ENCODE measurements around the gene CPLANE1.
A peak's percentile ranks its signal among the peaks of the same experiment; 100 is the strongest.
"Not testable (repeated sequence)": the region's sequence is repeated elsewhere in the genome, so short reads cannot be mapped to it uniquely, and the experiment has no call there.

CPLANE1 gene

DNA sequence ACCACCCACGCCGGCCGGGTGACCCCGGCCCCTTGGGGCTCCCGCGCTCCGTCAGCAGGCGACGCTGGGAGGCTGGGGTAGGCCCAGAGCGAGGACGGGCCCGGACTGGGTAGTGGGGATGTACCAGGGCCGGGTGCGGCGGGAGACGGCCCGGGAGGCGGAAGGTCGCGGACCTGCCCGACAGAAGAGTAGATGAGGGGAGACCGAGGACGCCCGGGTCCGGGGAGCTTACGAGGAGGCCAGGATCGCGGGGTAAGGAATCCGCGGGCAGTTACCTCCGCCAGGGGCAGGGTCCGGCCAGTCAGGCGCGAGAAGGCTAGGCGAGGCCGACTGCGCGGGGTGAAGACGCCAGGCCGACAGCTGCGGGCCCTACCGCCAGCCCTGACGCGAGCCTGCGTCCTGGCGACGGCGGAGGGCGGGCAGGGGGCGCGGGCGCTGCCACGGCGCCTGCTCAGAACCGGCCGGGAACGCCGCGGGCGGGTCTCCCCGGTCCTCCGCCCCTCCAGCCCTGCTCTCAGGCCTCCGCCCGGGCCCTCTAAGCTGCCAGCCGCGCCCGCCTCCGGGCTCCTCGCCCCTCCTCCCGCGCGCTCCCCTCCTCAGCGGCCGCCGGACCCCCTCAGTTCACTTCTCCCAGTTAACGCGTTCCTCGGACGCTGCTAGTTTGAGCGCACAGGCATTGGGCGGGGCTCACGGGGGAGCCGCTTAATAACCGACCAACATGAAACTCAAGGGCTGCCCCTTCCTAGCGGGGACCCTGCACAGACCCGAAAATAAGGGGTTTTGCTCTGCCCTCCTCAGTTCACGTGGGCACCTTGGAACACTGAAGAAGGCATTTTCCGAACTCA is at the start of gene CPLANE1:
Gene CPLANE1, minus strand, starts transcription at position 407 of the 845 bp plus-strand sequence. CDS start 1,678 bp downstream, outside the sequence.
- Histone ChIP-seq H3K9me3 (ENCODE audit: control insufficient read depth, insufficient read depth, low read length) (no peaks in the 10 kb centered on the region), H3K36me3 (ENCODE audit: control insufficient read depth, low read length) (no peaks in the 10 kb centered on the region), H3K27me3 (ENCODE audit: control insufficient read depth, low read length) (peaks cover 14% of the 10 kb centered on the region), H3K27ac (ENCODE audit: low read depth, low read length) (no peak within 1 kb of the TSS), H3K4me1 (ENCODE audit: control insufficient read depth, low read length) (peaks cover 5% of the 10 kb centered on the region), H3K79me2 (ENCODE audit: control insufficient read depth, low read length) (no peaks in the 10 kb centered on the region), H3K4me2 (ENCODE audit: low read length) (peak within 1 kb of the TSS; percentile 69), H4K20me1 (ENCODE audit: control insufficient read depth, insufficient read depth, low read depth, low read length) (no peaks in the 10 kb centered on the region), H3F3A (ENCODE audit: control insufficient read depth, insufficient read depth) (no peaks in the 10 kb centered on the region), H3K9me2 (replicated peaks; ENCODE audit: control insufficient read depth, low read length) (no peaks in the 10 kb centered on the region), H3K4me3 (ENCODE audit: low read length) (peak within 1 kb of the TSS; percentile 73)
- TF ChIP-seq, protein P1, sequence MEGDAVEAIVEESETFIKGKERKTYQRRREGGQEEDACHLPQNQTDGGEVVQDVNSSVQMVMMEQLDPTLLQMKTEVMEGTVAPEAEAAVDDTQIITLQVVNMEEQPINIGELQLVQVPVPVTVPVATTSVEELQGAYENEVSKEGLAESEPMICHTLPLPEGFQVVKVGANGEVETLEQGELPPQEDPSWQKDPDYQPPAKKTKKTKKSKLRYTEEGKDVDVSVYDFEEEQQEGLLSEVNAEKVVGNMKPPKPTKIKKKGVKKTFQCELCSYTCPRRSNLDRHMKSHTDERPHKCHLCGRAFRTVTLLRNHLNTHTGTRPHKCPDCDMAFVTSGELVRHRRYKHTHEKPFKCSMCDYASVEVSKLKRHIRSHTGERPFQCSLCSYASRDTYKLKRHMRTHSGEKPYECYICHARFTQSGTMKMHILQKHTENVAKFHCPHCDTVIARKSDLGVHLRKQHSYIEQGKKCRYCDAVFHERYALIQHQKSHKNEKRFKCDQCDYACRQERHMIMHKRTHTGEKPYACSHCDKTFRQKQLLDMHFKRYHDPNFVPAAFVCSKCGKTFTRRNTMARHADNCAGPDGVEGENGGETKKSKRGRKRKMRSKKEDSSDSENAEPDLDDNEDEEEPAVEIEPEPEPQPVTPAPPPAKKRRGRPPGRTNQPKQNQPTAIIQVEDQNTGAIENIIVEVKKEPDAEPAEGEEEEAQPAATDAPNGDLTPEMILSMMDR (IDR thresholded peaks at IDR 0.05; ENCODE audit: low read depth, low read length, poor library complexity, severe bottlenecking) = peak; percentile 13
- peak; percentile 85; the same call in 1 of the 2 replicates for TF ChIP-seq EZH2phosphoT487 (IDR thresholded peaks at IDR 0.05; ENCODE audit: borderline replicate concordance, low read length)

DNA sequence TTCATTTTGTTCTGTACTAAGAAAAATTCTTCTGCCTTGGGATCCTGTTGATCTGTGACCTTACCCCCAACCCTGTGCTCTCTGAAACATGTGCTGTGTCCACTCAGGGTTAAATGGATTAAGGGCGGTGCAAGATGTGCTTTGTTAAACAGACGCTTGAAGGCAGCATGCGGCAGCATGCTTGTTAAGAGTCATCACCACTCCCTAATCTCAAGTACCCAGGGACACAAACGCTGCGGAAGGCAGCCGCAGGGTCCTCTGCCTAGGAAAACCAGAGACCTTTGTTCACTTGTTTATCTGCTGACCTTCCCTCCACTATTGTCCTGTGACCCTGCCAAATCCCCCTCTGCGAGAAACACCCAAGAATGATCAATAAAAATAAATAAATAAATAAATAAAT is 47.1 kb upstream of the CPLANE1 start:
- H3K9me2 ChIP-seq (replicated peaks; ENCODE audit: control insufficient read depth, low read length); H3K27ac ChIP-seq (ENCODE audit: low read depth, low read length); H3K4me1 ChIP-seq (ENCODE audit: control insufficient read depth, low read length); H3K9me3 ChIP-seq (ENCODE audit: control insufficient read depth, insufficient read depth, low read length); H3K79me2 ChIP-seq (ENCODE audit: control insufficient read depth, low read length); H3F3A ChIP-seq (ENCODE audit: control insufficient read depth, insufficient read depth); H4K20me1 ChIP-seq (ENCODE audit: control insufficient read depth, insufficient read depth, low read depth, low read length); H3K27me3 ChIP-seq (ENCODE audit: control insufficient read depth, low read length); H3K4me2 ChIP-seq (ENCODE audit: low read length); H3K4me3 ChIP-seq (ENCODE audit: low read length): not testable (repeated sequence)
- H3K36me3 ChIP-seq (ENCODE audit: control insufficient read depth, low read length) = peaks cover 68% of the 10 kb centered on the region

DNA sequence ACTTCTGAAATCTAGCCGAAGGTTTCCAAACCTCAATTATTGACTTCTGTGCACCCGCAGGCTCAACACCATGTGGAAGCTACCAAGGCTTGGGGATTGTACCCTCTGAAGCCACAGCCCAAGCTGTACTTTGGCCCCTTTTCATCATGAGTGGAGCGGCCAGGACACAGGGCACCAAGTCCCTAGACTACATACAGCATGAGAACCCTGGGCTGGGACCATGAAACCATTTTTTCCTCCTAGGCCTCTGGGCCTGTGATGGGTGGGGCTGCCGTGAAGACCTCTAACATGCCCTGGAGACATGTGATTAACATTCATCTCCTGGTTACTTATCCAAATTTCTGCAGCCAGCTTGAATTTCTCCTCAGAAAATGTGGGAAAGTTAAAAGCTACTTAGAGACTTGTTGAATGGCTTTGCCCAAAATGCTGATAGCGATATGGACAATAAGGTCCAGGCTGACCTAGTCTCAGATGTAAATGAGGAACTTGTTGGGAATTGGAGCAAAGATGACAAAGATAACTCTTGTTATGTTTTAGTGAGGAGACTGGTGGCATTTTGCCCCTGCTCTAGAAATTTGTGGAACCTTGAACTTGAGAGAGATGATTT is 34.1 kb upstream of the CPLANE1 start:
- Histone ChIP-seq H3K4me1 (ENCODE audit: control insufficient read depth, low read length) (no peaks in the 10 kb centered on the region), H3K27ac (ENCODE audit: low read depth, low read length) (no peak overlapping the region), H3K36me3 (ENCODE audit: control insufficient read depth, low read length) (no peaks in the 10 kb centered on the region), H3K79me2 (ENCODE audit: control insufficient read depth, low read length) (no peaks in the 10 kb centered on the region), H3K9me2 (replicated peaks; ENCODE audit: control insufficient read depth, low read length) (no peaks in the 10 kb centered on the region), H3K4me2 (ENCODE audit: low read length) (no peak overlapping the region), H4K20me1 (ENCODE audit: control insufficient read depth, insufficient read depth, low read depth, low read length) (no peaks in the 10 kb centered on the region), H3K9me3 (ENCODE audit: control insufficient read depth, insufficient read depth, low read length) (peaks cover 21% of the 10 kb centered on the region), H3K4me3 (ENCODE audit: low read length) (no peak overlapping the region), H3K27me3 (ENCODE audit: control insufficient read depth, low read length) (no peaks in the 10 kb centered on the region), H3F3A (ENCODE audit: control insufficient read depth, insufficient read depth) (0 out of 2 replicates have a peak, but pooled peaks cover 4% of the 10 kb centered on the region)
- TF ChIP-seq, protein P1 (IDR thresholded peaks at IDR 0.05; ENCODE audit: low read depth, low read length, poor library complexity, severe bottlenecking) = no peak
- TF ChIP-seq EZH2phosphoT487 (IDR thresholded peaks at IDR 0.05; ENCODE audit: borderline replicate concordance, low read length) = no peak

DNA sequence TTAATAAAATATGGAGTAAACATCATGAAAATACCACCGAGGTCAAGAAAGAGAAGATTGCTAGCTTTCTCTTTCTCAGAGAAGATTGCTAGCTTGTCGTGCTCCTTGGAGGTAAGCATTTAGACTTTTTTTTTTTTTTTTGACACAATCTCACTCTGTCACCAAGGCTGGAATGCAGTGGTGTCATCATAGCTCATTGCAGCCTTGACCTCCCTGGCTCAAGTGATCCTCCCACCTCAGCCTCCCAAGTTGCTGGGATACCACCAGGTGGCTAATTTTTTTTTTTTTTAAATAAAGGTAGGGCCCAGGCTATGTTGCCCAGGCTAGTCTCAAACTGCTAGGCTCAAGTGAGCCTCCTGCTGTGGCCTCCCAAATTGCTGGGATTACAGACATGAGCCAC is 26.3 kb upstream of the CPLANE1 start:
- Histone ChIP-seq H3K4me2 (ENCODE audit: low read length) (no peak overlapping the region), H3K36me3 (ENCODE audit: control insufficient read depth, low read length) (no peaks in the 10 kb centered on the region), H3K4me3 (ENCODE audit: low read length) (no peak overlapping the region), H3K9me3 (ENCODE audit: control insufficient read depth, insufficient read depth, low read length) (peaks cover 7% of the 10 kb centered on the region), H3F3A (ENCODE audit: control insufficient read depth, insufficient read depth) (no peaks in the 10 kb centered on the region), H3K9me2 (replicated peaks; ENCODE audit: control insufficient read depth, low read length) (no peaks in the 10 kb centered on the region), H3K27me3 (ENCODE audit: control insufficient read depth, low read length) (no peaks in the 10 kb centered on the region), H3K4me1 (ENCODE audit: control insufficient read depth, low read length) (no peaks in the 10 kb centered on the region), H3K79me2 (ENCODE audit: control insufficient read depth, low read length) (no peaks in the 10 kb centered on the region), H3K27ac (ENCODE audit: low read depth, low read length) (no peak overlapping the region), H4K20me1 (ENCODE audit: control insufficient read depth, insufficient read depth, low read depth, low read length) (no peaks in the 10 kb centered on the region)
- TF ChIP-seq, protein P1 (IDR thresholded peaks at IDR 0.05; ENCODE audit: low read depth, low read length, poor library complexity, severe bottlenecking) = no peak
- no peak for TF ChIP-seq EZH2phosphoT487 (IDR thresholded peaks at IDR 0.05; ENCODE audit: borderline replicate concordance, low read length)
